Ovary (tissue), 9 donors: ENCODE results near the gene CEP20. TPM values are rescaled to one million over a fixed set of nuclear protein-coding genes. Genes with fewer than 3 reads are reported as not detected.

Experiments used
- DNase-seq, 5 donors: peaks; one replicate each; pipeline ENCODE4 v3.0.0-alpha.2; 2019 to 2020
- H3K27ac ChIP-seq, 2 donors: fragments of 200-600 bp; one replicate each; pipeline versions ENCODE4 v1.5.1 to v1.8.0; 2019 to 2022
- H3K27me3 ChIP-seq: fragments of 200-600 bp; one replicate; pipeline ENCODE4 v1.8.0; 2022
- H3K36me3 ChIP-seq: fragments of 200-600 bp; sonication (generic); one replicate; pipeline ENCODE4 v1.5.1; 2019
- H3K4me1 ChIP-seq: one replicate; pipeline ENCODE4 v1.8.1; 2013; ENCODE audit warnings: mild to moderate bottlenecking, moderate library complexity; ENCODE audit not compliant: insufficient read depth
- H3K4me3 ChIP-seq: fragments of 200-600 bp; sonication (generic); one replicate; pipeline ENCODE4 v1.5.1; 2017
- H3K9me3 ChIP-seq, 2 donors: fragments of 200-600 bp in 1 of 2; sonication (generic) in 1 of 2; one replicate each; pipeline versions ENCODE4 v1.5.1 to v1.8.1; 2013 to 2019; ENCODE audit warnings: mild to moderate bottlenecking in 1 of 2, moderate library complexity in 1 of 2
- CTCF ChIP-seq, 3 donors: fragments of 450-650 bp in 2 of 3; fragments of 200-600 bp in 1 of 3; IDR thresholded peaks; one replicate each; pipeline versions ENCODE4 v1.5.1 to v1.8.0; 2016 to 2022; ENCODE audit warnings: antibody characterized with exemption in 3 of 3, mild to moderate bottlenecking in 1 of 3
- EP300 ChIP-seq: sonication (generic); formaldehyde crosslinking; IDR thresholded peaks from one replicate; pipeline ENCODE4 v1.6.1; 2017; ENCODE audit warnings: antibody characterized with exemption
- POLR2A ChIP-seq: fragments of 450-650 bp; IDR thresholded peaks from one replicate; pipeline ENCODE4 v1.6.1; 2017; ENCODE audit warnings: antibody characterized with exemption, mild to moderate bottlenecking, moderate library complexity
- WGBS, 3 donors: extraction: QIAGEN DNeasy Blood & Tissue Kit in 1 of 3; methylation state at CpG; one replicate each; pipeline versions ENCODE4 v1.1.5 to v1.1.7; 2013 to 2017; 5-methylcytosine and 5-hydroxymethylcytosine counted together
- intact Hi-C, 4 donors: fragments of 100-400 bp; cut with DNase I; formaldehyde crosslinking; loops; one replicate each; pipeline versions ENCODE4 v1.11.0 to v1.15.1; 2022 to 2023
- polyA plus RNA-seq, 2 donors: library from polyadenylated mRNA; stranded (reverse); fragments of 200-250 nt in 1 of 2; fragments of 350-450 nt in 1 of 2; fragmentation: Illumina TruSeq in 1 of 2; extraction: RNeasy Lipid Tissue Mini Kit (QIAGEN cat#74804) in 1 of 2; gene quantifications; one replicate each; pipeline ENCODE4 v1.2.3, GENCODE V29; 2013 to 2014
- total RNA-seq, 7 donors: library from RNA; depleted of rRNA in 2 of 7; stranded (reverse); fragments of >200 nt in 2 of 7; fragmentation: NEBNext Ultra II Directional in 3 of 7; extraction: Animal tissue kit (Norgen Biotek cat#: 25700) in 3 of 7; gene quantifications; one replicate each; pipeline versions ENCODE4 v1.1.0 to v1.2.4, GENCODE V29; 2016 to 2023
- donor health status: DM: no; HTN: no; CAD: no; lungs with moderate emphysema.
- donor health status: DM: no; HTN: no; CAD: no.
- donor health status: Bipolar disorder and iron deficiency.
- donor health status: DM: yes; HTN: yes; CAD: no.
- donor health status: DM: no; HTN: no; CAD: no.
- donor health status: DM: yes; HTN: yes; CAD: no.

Gene CEP20
- total and polyA plus RNA-seq, 9 donors = 23.4 to 44.4 (median 30.9) TPM

DNA sequence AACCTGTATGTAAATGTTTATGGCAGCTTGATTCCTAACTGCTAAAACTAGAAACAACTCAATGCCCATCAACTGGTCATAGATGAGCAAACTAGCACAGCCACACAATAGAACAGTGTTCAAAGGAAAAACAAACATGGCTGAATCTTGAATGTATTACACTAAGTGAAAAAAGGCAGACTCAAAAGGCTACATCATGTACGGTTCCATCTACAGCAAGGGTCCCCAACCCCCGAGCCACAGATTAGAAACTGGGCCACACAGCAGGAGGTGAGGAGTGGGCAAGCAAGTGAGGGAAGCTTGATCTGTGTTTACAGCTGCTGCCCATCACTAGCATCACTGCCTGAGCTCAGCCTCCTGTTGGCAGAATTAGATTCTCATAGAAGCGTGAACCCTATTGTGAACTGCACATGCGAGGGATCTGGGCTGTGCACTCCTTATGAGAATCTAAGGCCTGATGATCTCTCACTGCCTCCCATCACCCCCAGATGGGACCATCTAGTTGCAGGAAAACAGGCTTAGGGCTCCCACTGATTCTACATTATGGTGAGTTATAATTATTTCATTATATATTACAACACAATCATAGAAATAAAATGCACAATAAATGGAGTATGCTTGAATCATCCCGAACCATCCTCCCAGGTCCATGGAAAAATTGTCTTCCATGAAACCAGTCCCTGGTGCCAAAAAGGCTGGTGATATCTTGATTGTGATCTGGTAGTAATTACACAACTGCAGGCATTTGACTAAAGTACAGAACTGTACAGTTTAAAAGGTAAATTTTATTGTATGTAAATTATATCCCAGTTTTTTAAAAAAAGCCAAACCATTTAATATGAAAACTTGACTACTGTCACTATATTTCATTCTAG lies 7.7 kb downstream of the CEP20 start:
- intact Hi-C loops = loop anchor here in 1 of 4 donors (10.0 kb wide), 1 partner anchor 134 kb away; no protein-coding TSS in a partner anchor
- no peak for DNase-seq
- Histone ChIP-seq H3K27ac (no peak overlapping the region), H3K4me3 (no peak overlapping the region), H3K4me1 (no peaks in the 10 kb centered on the region), H3K9me3 (no peaks in the 10 kb centered on the region), H3K36me3 (no peaks in the 10 kb centered on the region), H3K27me3 (no peaks in the 10 kb centered on the region)
- WGBS, 3 donors = 78 to 88% (median 79%) methylated on average over 5 of the region's 5 CpGs
- TF ChIP-seq POLR2A (no peak), EP300 (no peak), CTCF (IDR thresholded peaks at IDR 0.05) (no peak)

GRCh38 chr16:15879255-15879811 lies 9.1 kb downstream of the CEP20 start:
- TF ChIP-seq EP300 = no peak
- TF ChIP-seq CTCF (IDR thresholded peaks at IDR 0.05) = no peak
- no peak for TF ChIP-seq POLR2A
- no peaks in the 10 kb centered on the region for H3K4me1 ChIP-seq

DNA sequence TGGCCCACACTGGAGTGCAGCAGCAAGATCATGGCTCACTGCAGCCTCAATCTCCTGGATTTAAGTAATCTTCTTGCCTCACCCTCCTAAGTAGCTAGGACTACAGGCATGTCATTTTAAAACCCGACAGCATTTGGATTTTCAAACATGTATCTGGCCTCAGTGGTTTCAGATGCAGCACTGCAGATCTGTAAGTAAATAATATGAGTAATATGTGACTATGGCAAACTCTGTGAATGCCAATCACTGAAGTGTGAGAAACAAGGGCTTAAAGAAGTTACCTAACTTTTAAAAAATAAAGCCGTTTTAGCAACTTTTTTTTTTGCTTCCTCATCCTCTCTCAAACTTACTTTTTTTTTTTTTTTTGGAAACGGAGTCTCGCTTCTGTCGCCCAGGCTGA lies 11.9 kb downstream of the CEP20 start:
- Histone ChIP-seq H3K4me3 (no peak overlapping the region), H3K27ac (no peak overlapping the region), H3K4me1 (no peaks in the 10 kb centered on the region), H3K9me3 (no peaks in the 10 kb centered on the region), H3K27me3 (no peaks in the 10 kb centered on the region), H3K36me3 (no peaks in the 10 kb centered on the region)
- intact Hi-C loops = loop anchor here in 1 of 4 donors (5.0 kb wide), 1 partner anchor 191 kb away; no protein-coding TSS in a partner anchor
- 93 to 95% (median 93%) methylated on average over 5 of the region's 5 CpGs for WGBS, 3 donors
- TF ChIP-seq EP300 (no peak), CTCF (IDR thresholded peaks at IDR 0.05) (no peak), POLR2A (no peak)
- no peak for DNase-seq

More at GRCh38 chr16:15879255-15879811, 9.1 kb downstream of the CEP20 start:
- H3K27me3 ChIP-seq = no peaks in the 10 kb centered on the region
- WGBS, 3 donors = 43 to 49% (median 45%) methylated on average over 2 of the region's 2 CpGs
- no peak for DNase-seq
- H3K4me3 ChIP-seq = no peak overlapping the region
- intact Hi-C loops = loop anchor here in 1 of 4 donors (5.0 kb wide), 1 partner anchor 188 kb away; no protein-coding TSS in a partner anchor
- no peaks in the 10 kb centered on the region for H3K36me3 ChIP-seq
- H3K9me3 ChIP-seq = no peaks in the 10 kb centered on the region
- no peak overlapping the region for H3K27ac ChIP-seq

- H3K27me3 ChIP-seq = no peaks in the 10 kb centered on the region
- no peak overlapping the region for H3K4me3 ChIP-seq
- H3K36me3 ChIP-seq = no peaks in the 10 kb centered on the region
- peak overlapping the region in 1 of 2 donors; percentile 16 for H3K27ac ChIP-seq
- 20 to 31% (median 25%) methylated on average over 7 of the region's 7 CpGs for WGBS, 3 donors
- no peaks in the 10 kb centered on the region for H3K4me1 ChIP-seq
- DNase-seq = peak; percentile 49 to 66 (median 57)
- peak; percentile 20 to 45 (median 33) for TF ChIP-seq CTCF (IDR thresholded peaks at IDR 0.05)
- TF ChIP-seq POLR2A = no peak
- no peak for TF ChIP-seq EP300
- intact Hi-C loops = loop anchor here in 3 of 4 donors (2.0 to 5.0 kb wide), 4 partner anchors 192 to 254 kb away; no protein-coding TSS in a partner anchor
- no peaks in the 10 kb centered on the region for H3K9me3 ChIP-seq
Observed at GRCh38 chr16:15874745-15875314, 13.6 kb downstream of the CEP20 start.
